HEK293T (cell line): ENCODE results near the gene CHTOP.

Source experiments
- CTCF ChIA-PET: fragments of 350-600 bp; formaldehyde crosslinking; extraction: SDS; loops from one replicate; lab custom pipeline; 2021; ENCODE audit warnings: antibody characterized with exemption, inconsistent platforms; lab: Yijun Ruan, JAX
- POLR2A ChIA-PET: fragments of 350-600 bp; formaldehyde crosslinking; extraction: SDS; loops from one replicate; lab custom pipeline; 2020; ENCODE audit warnings: antibody characterized with exemption, inconsistent platforms; lab: Yijun Ruan, JAX
- DNase-seq: peaks from one replicate; pipeline ENCODE4 v3.0.0; 2012; ENCODE audit warnings: mixed read lengths; ENCODE audit errors: extremely low spot score
- ARNT ChIP-seq: fragments of 450-650 bp; IDR thresholded peaks from 2 replicates; pipeline ENCODE4 v1.6.1; 2017; ENCODE audit warnings: mild to moderate bottlenecking
- BHLHE40 ChIP-seq: fragments of 450-650 bp; IDR thresholded peaks from 2 replicates; pipeline ENCODE4 v1.6.1; 2016; ENCODE audit warnings: mild to moderate bottlenecking, moderate library complexity, borderline replicate concordance
- CTBP1 ChIP-seq: fragments of 450-650 bp; IDR thresholded peaks from 2 replicates; pipeline ENCODE4 v1.6.1; 2016; ENCODE audit warnings: borderline replicate concordance
- ELF4 ChIP-seq: fragments of 450-650 bp; IDR thresholded peaks from 2 replicates; pipeline ENCODE4 v1.6.1; 2017; ENCODE audit warnings: antibody characterized with exemption
- FOXA1 ChIP-seq: fragments of 450-650 bp; IDR thresholded peaks from 2 replicates; pipeline ENCODE4 v1.6.1; 2016; ENCODE audit warnings: mild to moderate bottlenecking
- FOXK2 ChIP-seq: fragments of 450-650 bp; IDR thresholded peaks from 2 replicates; pipeline ENCODE4 v1.6.1; 2016; ENCODE audit warnings: mild to moderate bottlenecking
- FOXM1 ChIP-seq: fragments of 450-650 bp; IDR thresholded peaks from 2 replicates; pipeline ENCODE4 v1.6.1; 2017; ENCODE audit warnings: mild to moderate bottlenecking, borderline replicate concordance
- HDGF ChIP-seq: fragments of 450-650 bp; IDR thresholded peaks from 2 replicates; pipeline ENCODE4 v1.6.1; 2017; ENCODE audit warnings: antibody characterized with exemption, borderline replicate concordance
- L3MBTL2 ChIP-seq: fragments of 450-650 bp; conservative IDR thresholded peaks from 2 replicates; pipeline ENCODE4 v1.6.1; 2016; ENCODE audit warnings: mild to moderate bottlenecking
- LEF1 ChIP-seq: fragments of 450-650 bp; IDR thresholded peaks from 2 replicates; pipeline ENCODE4 v1.6.1; 2017; ENCODE audit warnings: mild to moderate bottlenecking, borderline replicate concordance
- NFRKB ChIP-seq: fragments of 450-650 bp; IDR thresholded peaks from 2 replicates; pipeline ENCODE4 v1.6.1; 2016; ENCODE audit warnings: mild to moderate bottlenecking, moderate library complexity
- SP1 ChIP-seq: fragments of 450-650 bp; IDR thresholded peaks from 2 replicates; pipeline ENCODE4 v1.6.1; 2017
- SUZ12 ChIP-seq: fragments of 450-650 bp; IDR thresholded peaks from 2 replicates; pipeline ENCODE4 v1.6.1; 2016; ENCODE audit warnings: mild to moderate bottlenecking
- TARDBP ChIP-seq: fragments of 450-650 bp; IDR thresholded peaks from 2 replicates; pipeline ENCODE4 v1.6.1; 2016
- ZNF384 ChIP-seq: fragments of 450-650 bp; IDR thresholded peaks from 2 replicates; pipeline ENCODE4 v1.6.1; 2016
- TF ChIP-seq, protein P1 (sequence below): fragments of 450-650 bp; IDR thresholded peaks from 2 replicates; pipeline ENCODE4 v1.6.1; 2016

CHTOP gene

DNA sequence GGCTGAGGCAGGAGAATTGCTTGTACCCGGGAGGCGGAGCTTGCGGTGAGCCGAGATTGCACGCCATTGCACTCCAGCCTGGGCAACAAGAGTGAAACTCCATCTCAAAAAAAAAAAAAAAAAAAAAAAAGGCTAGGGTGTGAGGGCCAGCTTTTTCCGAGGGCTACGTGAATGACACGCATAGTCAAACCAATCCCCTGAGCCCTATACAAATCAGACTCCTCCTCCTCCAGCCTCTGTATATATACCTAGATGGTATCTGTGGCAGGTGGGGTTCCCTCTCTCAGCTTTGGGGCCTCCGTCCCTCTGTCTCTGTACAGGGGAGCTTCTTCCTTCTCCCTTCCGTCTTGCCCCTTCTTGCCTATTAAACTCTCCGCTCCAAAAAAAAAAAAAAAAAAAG lies 27.7 kb upstream of the CHTOP start:
- TF ChIP-seq FOXM1 = no peak
- TF ChIP-seq SP1 = no peak
- no peak for TF ChIP-seq ELF4
- no peak for TF ChIP-seq TARDBP
- TF ChIP-seq FOXK2 = no peak
- no peak for TF ChIP-seq NFRKB
- no peak for TF ChIP-seq HDGF
- no peak for TF ChIP-seq BHLHE40
- TF ChIP-seq FOXA1 = no peak
- no peak for TF ChIP-seq L3MBTL2
- TF ChIP-seq SUZ12 = no peak
- TF ChIP-seq ZNF384 = no peak
- TF ChIP-seq LEF1 = no peak
- TF ChIP-seq, protein P1, sequence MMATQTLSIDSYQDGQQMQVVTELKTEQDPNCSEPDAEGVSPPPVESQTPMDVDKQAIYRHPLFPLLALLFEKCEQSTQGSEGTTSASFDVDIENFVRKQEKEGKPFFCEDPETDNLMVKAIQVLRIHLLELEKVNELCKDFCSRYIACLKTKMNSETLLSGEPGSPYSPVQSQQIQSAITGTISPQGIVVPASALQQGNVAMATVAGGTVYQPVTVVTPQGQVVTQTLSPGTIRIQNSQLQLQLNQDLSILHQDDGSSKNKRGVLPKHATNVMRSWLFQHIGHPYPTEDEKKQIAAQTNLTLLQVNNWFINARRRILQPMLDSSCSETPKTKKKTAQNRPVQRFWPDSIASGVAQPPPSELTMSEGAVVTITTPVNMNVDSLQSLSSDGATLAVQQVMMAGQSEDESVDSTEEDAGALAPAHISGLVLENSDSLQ = no peak
- POLR2A ChIA-PET = interaction anchor here (1.3 to 2.3 kb wide), 2 partner anchors 21 to 28 kb away, joined by 6 to 8 read pairs; partner anchors contain the start of genes CHTOP and S100A13
- DNase-seq = no peak
- CTCF ChIA-PET = interaction anchor here (0.6 kb wide), 1 partner anchor 17 kb away, joined by 4 read pairs; no protein-coding TSS in a partner anchor

DNA sequence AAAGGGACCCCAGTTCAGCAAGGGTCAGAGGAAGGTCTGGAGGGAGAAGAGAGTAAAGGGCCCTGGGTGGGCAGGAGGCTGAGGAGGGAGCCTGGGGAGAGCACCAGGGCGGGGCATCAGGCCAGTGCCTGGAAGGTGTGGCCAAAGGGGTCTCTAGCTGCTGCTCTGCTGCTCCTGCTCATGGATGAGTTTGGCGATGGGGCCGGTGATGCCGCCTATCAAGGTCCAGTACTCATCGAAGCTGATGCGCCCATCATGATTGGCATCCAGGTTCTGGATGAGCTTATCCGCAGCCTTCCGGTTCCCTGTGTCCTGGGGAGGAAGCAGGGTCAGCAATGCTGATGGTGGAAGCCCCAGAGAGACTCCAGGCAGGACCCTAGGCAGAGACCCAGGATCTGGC lies 26.5 kb upstream of the CHTOP start:
- no peak for DNase-seq
- TF ChIP-seq L3MBTL2 (no peak), HDGF (no peak), ARNT (no peak), FOXA1 (no peak), SUZ12 (no peak), ZNF384 (no peak), FOXM1 (no peak), TARDBP (no peak), BHLHE40 (no peak), NFRKB (no peak), ELF4 (no peak), LEF1 (no peak), CTBP1 (no peak), FOXK2 (no peak), SP1 (no peak)
- TF ChIP-seq, protein P1 = no peak
- ChIA-PET POLR2A (interaction anchor here (1.3 to 2.3 kb wide), 2 partner anchors 20 to 27 kb away, joined by 6 to 8 read pairs; partner anchors contain the start of genes CHTOP and S100A13), CTCF (interaction anchor here (0.6 kb wide), 1 partner anchor 20 kb away, joined by 3 read pairs; the partner anchor contains the start of gene S100A13)

DNA sequence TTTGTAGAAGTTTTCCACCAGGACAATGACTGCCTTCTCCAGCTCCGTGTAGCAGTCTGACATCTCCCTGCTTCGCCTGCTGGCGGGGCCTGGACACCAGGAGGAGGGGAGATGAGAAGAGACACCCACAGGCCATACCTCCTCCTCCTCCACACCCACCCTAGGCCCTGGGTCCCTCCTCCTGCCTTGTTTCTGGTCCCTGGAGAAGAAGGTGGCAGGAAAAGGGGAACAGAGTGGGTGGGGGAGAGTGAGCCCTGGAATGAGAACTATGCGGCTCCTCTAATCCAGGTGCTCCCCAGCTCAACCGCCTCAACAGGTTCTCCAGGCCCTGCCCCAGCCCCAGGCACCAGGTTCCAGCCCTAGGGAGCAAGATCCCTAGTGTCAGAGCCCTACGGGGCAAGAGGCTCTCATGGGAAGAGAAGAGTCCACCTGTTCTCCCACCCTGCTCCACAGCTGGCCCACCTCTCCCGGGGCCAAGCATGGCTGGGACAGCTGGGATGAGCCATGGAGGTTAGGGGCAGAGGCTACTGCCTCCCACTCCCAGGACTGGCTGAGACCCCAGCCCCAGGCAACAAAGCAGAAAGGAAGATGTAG lies 25.7 kb upstream of the CHTOP start:
- DNase-seq = no peak
- CTCF ChIA-PET = interaction anchor here (0.5 to 0.6 kb wide), 2 partner anchors 19 to 1929 kb away, joined by 3 read pairs; partner anchors contain the start of gene S100A13
- TF ChIP-seq, protein P1 = no peak
- TF ChIP-seq ARNT (no peak), ZNF384 (no peak), SUZ12 (no peak), LEF1 (no peak), L3MBTL2 (no peak), SP1 (no peak), NFRKB (no peak), ELF4 (no peak), TARDBP (no peak), FOXA1 (no peak), HDGF (no peak), BHLHE40 (no peak), FOXK2 (no peak), CTBP1 (no peak), FOXM1 (no peak)
- POLR2A ChIA-PET = interaction anchor here (1.4 to 2.3 kb wide), 2 partner anchors 19 to 26 kb away, joined by 6 to 8 read pairs; partner anchors contain the start of genes CHTOP and S100A13

DNA sequence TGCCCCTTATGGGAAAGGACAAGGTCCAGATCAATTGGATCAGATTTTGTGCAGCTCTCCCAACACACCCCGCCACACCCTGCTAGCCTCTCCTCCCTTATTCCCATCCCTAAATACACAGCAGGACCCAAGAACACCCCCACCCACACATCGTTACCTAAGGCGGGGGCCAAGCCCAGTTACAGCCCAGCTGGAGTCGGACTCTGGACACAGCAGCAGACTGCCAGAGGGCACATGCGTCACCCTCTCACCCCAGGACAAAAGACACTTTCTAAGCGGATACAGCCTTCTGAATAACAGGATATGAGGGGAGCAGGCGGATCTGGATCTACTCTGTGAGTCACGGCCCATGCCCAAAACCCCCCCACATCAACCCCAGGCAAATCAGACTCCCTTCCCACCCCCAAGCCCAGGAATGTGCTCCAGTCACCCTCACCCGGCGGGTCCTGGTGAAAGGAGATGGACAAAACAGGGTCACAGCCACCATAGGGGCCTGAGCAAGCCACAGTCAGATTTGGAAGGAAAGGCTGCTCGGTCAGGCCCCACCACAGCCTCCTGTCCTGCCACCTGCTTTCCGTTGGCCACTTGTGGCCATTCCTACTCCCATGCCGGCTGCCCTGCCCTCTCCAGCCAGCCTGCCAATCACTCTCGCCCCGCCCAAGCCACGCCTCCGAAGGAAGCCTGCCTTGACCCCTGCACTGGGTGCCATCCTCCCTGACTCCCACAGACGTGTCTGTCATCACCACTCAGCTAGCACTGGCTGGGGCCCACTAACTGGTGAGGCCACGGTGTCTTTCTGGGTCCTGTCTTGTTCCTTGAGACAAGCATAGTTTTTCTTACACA lies 24.9 kb upstream of the CHTOP start:
- DNase-seq = no peak
- POLR2A ChIA-PET = interaction anchor here (1.4 kb wide), 1 partner anchor 19 kb away, joined by 6 read pairs; the partner anchor contains the start of gene S100A13

DNA sequence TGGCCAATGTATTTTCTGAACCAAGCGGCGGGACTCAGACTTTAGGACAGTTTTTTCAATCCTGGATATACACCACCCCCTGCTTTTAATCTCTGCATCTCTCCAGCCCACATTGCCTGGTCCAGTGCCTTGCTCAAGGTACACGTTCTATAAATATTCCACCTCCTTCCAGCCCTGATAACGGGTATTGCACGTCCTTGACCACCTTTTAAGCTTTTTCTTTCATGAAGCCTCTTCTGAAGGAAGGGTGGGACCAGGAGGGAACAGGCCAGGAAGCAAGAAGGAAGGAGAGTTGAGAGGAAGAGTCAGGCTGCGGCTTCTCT lies 24.3 kb upstream of the CHTOP start:
- no peak for TF ChIP-seq ELF4
- TF ChIP-seq ARNT = no peak
- TF ChIP-seq FOXM1 = no peak
- no peak for TF ChIP-seq LEF1
- TF ChIP-seq SP1 = no peak
- TF ChIP-seq HDGF = no peak
- no peak for TF ChIP-seq TARDBP
- TF ChIP-seq L3MBTL2 = no peak
- TF ChIP-seq, protein P1 = no peak
- TF ChIP-seq CTBP1 = no peak
- no peak for TF ChIP-seq FOXA1
- no peak for TF ChIP-seq ZNF384
- POLR2A ChIA-PET = interaction anchor here (1.5 to 3.7 kb wide), 2 partner anchors 18 to 25 kb away, joined by 7 to 31 read pairs; partner anchors contain the start of genes CHTOP and S100A13
- no peak for DNase-seq
- CTCF ChIA-PET = no interaction called here

More for the DNA sequence above, 24.9 kb upstream of the CHTOP start:
- no peak for TF ChIP-seq ARNT
- TF ChIP-seq, protein P1 = peak; percentile 88
- CTCF ChIA-PET = interaction anchor here (0.6 kb wide), 1 partner anchor 19 kb away, joined by 3 read pairs; the partner anchor contains the start of gene S100A13
